Endometrial microvascular endothelial cells (primary cell): ENCODE results near the gene HNRNPC. TPM values are rescaled to one million over a fixed set of nuclear protein-coding genes. Genes with fewer than 3 reads are reported as not detected.
"Not testable (repeated sequence)": the region's sequence is repeated elsewhere in the genome, so short reads cannot be mapped to it uniquely, and the experiment has no call there.

Experiments used
- in situ Hi-C: cut with HindIII; loops from 2 replicates; pipeline ENCODE4 v1.10.0; 2017; ENCODE audit warnings: low sequenced_read_pairs, low pct_unique_long_range_greater_than_20kb; ENCODE audit errors: inconsistent ontology term
- total RNA-seq: library from RNA; depleted of rRNA; stranded (reverse); fragments of >200 nt; gene quantifications from one replicate; pipeline ENCODE4 v1.2.3, GENCODE V29; 2015; ENCODE audit errors: inconsistent ontology term

Gene HNRNPC
- total RNA-seq, 1 donor from 2014 or later, result 992 TPM

- in situ Hi-C loops, result not testable (repeated sequence)
Measured at GRCh38 chr14:21225164-21225563, 44.1 kb downstream of the HNRNPC start.

- in situ Hi-C loops, result no loop called here
Measured at GRCh38 chr14:21220874-21221477, 48.3 kb downstream of the HNRNPC start.

GRCh38 chr14:21219561-21220111 lies 49.6 kb downstream of the HNRNPC start:
- in situ Hi-C loops, result no loop called here

- in situ Hi-C loops, result no loop called here
Measured at GRCh38 chr14:21219120-21219519, 50.1 kb downstream of the HNRNPC start.

DNA sequence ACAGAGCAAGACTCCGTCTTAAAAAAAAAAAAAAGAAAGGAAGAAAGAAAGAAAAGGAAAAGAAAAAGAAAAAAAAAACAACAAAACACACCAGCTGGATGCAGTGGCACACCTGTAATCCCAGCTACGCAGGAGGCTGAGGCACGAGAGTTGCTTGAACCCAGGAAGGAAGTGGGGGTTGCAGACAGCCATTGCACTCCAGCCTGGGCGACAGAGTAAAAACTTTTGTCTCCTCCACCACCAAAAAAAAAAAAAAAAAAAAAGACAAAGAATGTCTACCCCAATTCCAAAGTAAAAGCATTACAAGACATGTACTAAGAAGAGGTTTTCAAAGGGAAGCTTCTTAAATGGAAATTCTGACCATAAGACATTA lies 53.4 kb downstream of the HNRNPC start:
- in situ Hi-C loops, result no loop called here

DNA sequence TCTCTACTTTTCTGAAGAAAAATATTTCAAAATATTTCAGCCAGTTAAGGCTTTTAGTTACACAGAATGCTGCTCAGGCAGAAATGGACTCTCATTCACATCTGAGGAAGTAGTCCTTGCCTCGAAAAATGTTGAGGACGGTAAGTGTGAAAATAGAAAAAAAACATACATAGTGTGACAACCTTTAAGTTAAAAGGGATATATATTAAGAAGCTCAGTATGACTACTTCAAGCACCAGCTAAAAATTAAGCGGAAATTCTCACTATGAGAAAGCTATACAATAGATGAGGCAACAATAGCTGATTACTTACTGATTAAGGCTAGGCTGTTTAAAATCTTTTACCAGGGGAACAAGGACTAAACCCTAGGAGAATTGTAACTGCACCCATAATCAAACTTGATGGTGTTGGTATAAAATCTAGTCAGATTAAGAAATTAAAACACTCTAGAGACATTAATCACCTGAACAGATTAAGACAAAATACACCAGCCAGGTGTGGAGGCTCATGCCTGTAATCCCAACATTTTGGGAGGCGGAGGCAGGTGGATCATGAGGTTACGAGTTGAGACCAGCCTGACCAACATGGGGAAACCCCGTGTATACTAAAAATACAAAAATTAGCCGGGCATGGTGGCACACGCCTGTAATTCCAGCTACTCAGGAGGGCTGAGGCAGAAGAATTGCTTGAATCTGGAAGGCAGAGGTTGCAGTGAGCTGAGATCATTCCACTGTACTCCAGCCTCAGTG lies 53.9 kb downstream of the HNRNPC start:
- in situ Hi-C loops, result no loop called here

DNA sequence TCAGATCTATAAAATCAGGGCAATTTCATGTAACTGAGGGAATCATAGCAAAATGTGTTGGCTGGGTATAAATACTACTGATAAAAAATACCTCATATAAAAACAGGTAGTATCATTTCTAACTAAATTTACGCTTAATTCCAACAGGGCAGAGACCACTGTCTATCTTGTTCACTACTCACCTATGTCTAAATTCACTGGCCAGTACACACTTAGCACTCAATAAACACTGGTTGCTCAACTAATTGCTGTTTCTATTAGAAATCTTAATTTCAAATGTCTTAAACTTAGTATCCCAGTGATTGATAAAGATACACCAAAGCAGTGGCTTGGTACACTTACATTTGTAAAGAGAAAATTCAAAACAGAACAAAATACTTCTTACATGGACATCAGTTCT lies 55.6 kb downstream of the HNRNPC start:
- in situ Hi-C loops, result no loop called here

- in situ Hi-C loops, result not testable (repeated sequence)
Measured at GRCh38 chr14:21212824-21213223, 56.4 kb downstream of the HNRNPC start.

- in situ Hi-C loops, result no loop called here
Measured at GRCh38 chr14:21211509-21211908, 57.7 kb downstream of the HNRNPC start.

- in situ Hi-C loops, result no loop called here
Measured at GRCh38 chr14:21210023-21210422, 59.2 kb downstream of the HNRNPC start.

- in situ Hi-C loops, result no loop called here
Measured at GRCh38 chr14:21209185-21209584, 60.1 kb downstream of the HNRNPC start.

- in situ Hi-C loops, result no loop called here
Measured at GRCh38 chr14:21208554-21208953, 60.7 kb downstream of the HNRNPC start.

DNA sequence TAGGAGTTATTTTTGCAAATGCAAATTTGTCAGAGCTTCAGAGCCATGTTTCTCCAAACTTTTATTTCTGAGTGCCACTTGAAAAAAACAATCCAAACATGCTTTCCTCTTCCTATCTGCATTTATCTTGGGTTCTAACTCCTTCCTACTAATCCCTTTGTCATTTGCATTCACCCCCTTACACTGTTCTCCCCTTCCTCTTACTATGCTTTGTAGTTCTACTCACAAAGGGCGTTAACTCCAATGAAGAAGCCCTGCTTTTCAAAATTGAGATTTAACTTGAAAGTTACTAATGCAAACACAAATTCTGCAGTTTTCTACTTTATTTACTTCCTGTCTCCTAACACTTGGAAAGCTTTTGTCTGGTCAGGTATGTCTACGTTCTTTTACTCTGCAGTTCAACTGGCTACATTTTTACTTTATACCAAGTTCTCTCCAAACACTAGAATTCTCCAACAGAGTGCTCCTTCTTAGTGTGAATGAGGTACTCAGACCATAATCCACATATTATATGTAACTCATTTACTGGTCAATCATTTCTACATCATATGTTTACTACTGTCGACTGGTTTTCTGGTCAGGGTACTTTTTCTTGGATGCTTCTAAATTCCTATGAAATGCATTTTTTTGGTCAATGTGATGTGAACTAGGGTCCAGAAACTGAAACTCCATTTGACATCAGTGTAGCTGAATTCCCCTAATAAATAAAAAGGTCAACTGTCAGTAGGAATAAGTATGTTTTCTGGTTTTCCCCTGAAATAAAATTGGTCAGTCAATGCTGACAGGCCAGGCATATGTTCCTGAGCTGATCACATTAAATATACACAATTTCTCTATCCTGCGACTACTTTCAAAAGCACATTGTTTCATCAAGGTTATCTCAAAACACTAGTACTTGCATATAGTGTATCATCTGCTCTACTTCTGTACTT lies 62.2 kb downstream of the HNRNPC start:
- in situ Hi-C loops, result no loop called here

DNA sequence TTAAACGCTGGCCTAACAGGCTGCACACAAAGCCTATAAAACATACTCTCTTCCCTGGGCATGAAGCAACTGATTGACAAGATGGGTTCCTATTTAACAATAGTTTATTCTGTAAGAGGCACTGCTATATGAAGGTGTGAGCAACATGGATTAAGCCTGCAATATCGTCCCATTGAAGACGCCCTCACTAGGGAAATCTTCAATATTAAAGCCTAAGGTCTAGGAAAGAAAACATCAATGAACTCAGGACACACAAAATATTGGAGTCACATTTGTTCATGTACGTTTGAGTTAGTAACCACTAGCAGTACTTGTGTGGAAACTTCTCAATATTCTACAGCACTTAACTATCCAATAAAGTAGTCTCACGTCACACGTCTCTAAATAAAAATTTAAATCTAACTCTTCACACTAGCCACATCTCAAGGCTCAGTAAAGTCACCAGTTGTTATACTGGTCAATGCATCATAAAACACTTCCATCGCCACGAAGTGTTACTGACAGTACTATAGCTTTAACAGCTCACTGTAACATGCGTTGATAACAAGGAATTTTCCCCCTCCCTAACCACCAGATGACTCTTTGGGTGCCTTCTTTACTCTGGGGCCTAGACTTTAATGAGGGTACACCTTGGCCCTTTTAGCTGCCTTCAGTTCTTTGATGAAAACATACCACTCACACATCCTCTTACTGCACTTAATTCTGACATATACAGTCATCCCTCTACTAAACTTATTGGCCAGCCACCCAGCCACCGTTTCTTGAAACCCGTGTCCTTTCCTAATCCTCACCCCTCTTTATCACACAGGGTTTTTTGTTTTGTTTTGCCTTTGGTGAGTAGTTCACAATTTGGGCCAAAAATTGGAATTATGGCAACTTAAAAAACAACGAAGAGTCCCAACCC lies 63.3 kb downstream of the HNRNPC start:
- in situ Hi-C loops, result no loop called here

DNA sequence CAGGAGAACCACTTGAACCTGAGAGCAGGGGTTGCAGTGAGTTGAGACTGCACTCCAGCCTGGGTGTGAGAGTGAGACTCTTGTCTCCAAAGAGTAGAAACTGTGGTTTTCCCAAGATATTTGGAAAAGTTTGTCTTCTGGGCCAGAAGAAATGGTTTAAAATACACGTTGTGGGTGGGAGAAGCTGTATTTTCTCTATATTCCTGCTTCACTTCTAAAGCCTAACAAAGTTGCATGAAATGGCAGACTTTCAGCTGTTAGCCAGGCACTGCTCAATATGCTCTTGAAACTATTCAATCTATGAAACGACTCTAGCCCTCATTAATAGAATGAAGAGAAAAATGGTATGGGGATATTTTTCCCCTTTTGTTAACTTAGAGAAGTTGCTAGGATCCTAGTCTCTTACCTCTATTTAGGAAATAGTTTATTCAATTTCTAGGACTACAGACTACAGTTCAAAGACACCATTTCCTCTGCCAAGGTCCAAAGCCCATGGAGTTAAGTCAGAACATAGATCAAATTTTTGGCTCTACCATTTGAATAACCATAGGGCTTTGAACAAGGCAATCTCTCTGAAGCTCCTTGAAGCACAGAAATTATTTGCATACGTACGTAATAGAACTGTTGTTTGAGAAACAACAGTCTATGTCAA lies 64.1 kb downstream of the HNRNPC start:
- in situ Hi-C loops, result no loop called here

GRCh38 chr14:21204167-21205025 lies 64.8 kb downstream of the HNRNPC start:
- in situ Hi-C loops, result no loop called here

- in situ Hi-C loops, result no loop called here
Measured at GRCh38 chr14:21203470-21204166, 65.6 kb downstream of the HNRNPC start.
